ENCODE data around the gene DCDC2.
"Not testable (repeated sequence)": the region's sequence is repeated elsewhere in the genome, so short reads cannot be mapped to it uniquely, and the experiment has no call there.

DCDC2 gene

DNA sequence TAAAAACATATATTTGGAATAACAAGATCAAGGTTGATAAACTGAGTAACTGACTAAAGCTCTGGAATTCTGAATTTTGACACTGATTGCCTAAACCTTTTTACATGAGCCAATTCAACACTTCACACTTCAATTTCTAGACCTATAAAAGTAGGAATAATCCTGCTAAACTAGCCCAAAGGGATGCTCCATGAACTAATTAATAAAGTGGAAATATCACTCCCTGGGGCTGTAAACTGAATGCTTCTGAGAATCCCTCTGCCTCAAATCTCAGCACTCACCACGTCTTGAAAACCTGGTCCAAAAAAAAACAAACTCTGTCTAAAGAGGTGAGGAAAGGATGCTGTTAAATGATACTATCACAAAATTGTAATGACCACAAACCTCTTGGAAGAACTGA, 50.9 kb downstream of the DCDC2 start:
- TF ChIP-seq, protein P1, sequence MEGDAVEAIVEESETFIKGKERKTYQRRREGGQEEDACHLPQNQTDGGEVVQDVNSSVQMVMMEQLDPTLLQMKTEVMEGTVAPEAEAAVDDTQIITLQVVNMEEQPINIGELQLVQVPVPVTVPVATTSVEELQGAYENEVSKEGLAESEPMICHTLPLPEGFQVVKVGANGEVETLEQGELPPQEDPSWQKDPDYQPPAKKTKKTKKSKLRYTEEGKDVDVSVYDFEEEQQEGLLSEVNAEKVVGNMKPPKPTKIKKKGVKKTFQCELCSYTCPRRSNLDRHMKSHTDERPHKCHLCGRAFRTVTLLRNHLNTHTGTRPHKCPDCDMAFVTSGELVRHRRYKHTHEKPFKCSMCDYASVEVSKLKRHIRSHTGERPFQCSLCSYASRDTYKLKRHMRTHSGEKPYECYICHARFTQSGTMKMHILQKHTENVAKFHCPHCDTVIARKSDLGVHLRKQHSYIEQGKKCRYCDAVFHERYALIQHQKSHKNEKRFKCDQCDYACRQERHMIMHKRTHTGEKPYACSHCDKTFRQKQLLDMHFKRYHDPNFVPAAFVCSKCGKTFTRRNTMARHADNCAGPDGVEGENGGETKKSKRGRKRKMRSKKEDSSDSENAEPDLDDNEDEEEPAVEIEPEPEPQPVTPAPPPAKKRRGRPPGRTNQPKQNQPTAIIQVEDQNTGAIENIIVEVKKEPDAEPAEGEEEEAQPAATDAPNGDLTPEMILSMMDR (conservative IDR thresholded peaks at IDR 0.05; ENCODE audit: low read depth, low read length) = no peak
- H3K4me3 ChIP-seq (ENCODE audit: low read length) = no peak overlapping the region
- DNase-seq (ENCODE audit: low read depth) = no peak

DNA sequence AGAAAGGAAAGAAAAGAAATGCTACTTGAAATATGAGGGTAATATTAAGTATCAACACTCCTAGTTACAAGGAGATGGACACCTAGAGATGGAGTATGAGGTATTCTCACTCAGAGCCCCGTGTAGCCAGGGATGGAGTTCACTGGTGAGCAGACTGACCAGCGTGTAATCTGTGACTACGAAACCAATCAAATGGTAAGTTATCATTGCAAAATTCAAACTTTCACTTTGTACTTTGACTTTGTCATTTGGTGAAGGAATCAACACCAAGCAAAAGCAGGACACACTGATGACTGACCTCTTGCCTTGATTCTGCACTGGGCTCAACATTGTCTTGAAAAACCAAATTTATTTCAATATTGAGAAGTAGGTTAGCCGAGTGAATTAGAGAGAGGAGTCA, 51.8 kb downstream of the DCDC2 start:
- DNase-seq (ENCODE audit: low read depth) = no peak
- H3K4me3 ChIP-seq (ENCODE audit: low read length) = no peak overlapping the region
- TF ChIP-seq, protein P1 (conservative IDR thresholded peaks at IDR 0.05; ENCODE audit: low read depth, low read length) = no peak

DNA sequence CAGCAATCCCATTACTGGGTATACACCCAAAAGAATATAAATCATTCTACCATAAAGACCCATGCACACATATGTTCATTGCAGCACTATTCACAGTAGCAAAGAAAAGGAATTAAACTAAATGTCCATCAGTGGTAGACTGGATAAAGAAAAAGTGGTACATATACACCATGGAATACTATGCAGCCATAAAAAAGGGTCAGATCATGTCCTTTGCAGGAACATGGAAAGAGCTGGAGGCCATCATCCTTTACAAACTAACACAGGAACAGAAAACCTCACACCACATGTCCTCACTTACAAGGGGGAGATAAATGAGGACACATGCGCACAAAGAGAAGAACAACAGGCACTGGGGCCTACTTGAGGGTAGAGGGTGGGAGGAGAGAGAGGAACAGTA, 60.9 kb downstream of the DCDC2 start:
- no peak for DNase-seq (ENCODE audit: low read depth)
- TF ChIP-seq, protein P1 (conservative IDR thresholded peaks at IDR 0.05; ENCODE audit: low read depth, low read length) = no peak

DNA sequence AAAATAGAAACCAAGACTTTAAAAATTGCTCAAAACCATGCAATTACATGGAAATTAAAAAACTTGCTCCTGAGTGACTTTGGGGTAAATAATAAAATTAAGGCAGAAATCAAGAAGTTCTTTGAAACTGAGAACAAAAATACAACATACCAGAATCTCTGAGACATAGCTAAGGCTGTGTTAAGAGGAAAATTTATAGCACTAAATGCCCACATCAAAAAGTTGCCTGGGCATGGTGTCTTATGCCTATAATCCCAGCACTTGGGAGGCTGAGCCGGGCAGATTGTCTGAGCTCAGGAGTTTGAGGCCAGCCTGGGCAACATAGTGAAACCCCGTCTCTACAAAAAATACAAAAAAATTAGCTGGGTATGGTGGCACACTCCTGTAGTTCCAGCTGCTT, 64.0 kb downstream of the DCDC2 start:
- not testable (repeated sequence) for H3K4me3 ChIP-seq (ENCODE audit: low read length); DNase-seq (ENCODE audit: low read depth)

More for the DNA sequence above, 60.9 kb downstream of the DCDC2 start:
- H3K4me3 ChIP-seq (ENCODE audit: low read length) = no peak overlapping the region

DNA sequence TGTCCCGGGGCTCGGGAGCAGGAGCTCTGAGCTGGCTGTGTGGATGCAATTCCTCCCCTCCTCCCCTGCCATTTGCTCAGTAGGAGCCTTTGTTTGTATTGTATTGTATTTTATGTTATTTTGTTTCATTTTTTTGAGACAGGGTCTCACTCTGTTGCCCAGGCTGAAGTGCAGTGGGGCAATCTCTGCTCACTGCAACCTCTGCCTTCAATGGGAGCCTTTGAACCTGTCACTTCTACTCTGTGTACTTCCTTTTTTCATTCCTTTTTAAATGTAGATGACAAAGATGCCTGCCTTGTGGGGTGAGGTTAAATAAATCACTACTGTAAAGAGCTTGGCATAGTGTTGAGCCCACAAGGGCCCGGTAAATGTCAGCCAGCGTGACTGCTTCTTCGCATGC, 70.6 kb downstream of the DCDC2 start:
- no peak overlapping the region for H3K4me3 ChIP-seq (ENCODE audit: low read length)
- no peak for DNase-seq (ENCODE audit: low read depth)
- TF ChIP-seq, protein P1 (conservative IDR thresholded peaks at IDR 0.05; ENCODE audit: low read depth, low read length) = no peak

DNA sequence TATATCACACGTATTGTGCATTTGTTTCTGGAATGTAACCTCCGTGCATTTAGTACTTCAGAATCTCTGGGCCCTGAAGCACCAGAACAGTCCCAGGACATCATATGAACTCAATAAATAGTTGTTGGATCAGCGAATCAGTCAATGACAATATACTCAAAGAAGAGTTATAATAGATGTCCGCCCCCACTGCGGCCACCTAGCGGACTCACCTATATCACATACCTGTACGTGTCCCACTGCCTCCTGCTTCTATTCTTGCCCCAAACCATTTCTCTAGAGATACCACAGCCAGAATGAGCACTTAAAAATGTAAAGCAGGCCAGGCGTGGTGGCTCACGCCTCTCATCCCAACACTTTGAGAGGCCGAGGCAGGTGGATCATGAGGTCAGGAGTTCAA, 73.9 kb downstream of the DCDC2 start:
- DNase-seq (ENCODE audit: low read depth) = no peak
- no peak overlapping the region for H3K4me3 ChIP-seq (ENCODE audit: low read length)
- TF ChIP-seq, protein P1 (conservative IDR thresholded peaks at IDR 0.05; ENCODE audit: low read depth, low read length) = no peak

DNA sequence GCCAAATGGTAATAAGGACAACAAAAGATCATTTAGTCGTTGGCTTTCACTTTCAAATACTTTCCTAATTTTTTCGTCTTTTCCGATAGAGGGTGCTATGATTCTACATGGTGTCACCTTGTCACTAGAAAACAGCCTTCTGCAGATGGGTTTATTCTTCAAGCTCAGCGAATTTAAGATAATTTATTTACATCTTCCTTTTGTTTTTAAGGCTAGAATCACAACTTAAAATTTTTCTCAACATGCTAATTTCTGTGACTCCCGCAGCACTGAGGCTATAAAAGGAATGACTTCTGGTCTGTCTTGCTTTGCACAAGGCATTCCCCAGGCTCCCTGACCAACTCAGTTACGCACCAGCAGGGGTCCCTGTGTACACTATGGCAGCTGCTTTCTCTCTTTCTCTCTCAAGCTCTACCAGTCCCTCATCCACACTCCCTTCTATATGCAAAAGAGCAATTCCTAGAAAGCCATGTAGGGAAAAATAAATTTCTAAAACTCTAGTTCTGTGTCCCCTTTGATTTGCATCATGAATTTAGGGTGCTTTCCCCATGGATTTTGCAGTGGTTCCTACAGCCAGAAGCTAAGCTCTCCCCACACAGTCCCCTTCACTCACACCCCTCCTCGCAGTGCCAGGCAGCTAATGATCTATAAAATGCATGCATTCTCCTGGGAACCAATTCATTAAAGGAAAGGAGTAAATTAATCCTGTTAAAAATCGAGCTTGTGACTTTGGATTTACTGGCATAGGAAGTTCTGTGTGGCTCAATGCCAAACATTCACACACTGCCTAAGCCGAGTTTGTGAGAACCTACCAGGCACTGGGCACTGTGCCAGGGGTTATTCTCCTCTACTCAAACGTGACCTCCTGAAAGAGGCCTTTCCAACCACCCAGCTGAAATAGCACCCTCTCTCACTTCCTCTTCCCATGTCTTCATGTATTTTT, 74.5 kb downstream of the DCDC2 start:
- H3K4me3 ChIP-seq (ENCODE audit: low read length) = peak overlapping the region; percentile 27
- peak; percentile 99 for DNase-seq (ENCODE audit: low read depth)
- TF ChIP-seq, protein P1 (conservative IDR thresholded peaks at IDR 0.05; ENCODE audit: low read depth, low read length) = peak; percentile 75
